Measurements from ENCODE around the gene CELA2A.
"Not testable (repeated sequence)": the region's sequence is repeated elsewhere in the genome, so short reads cannot be mapped to it uniquely, and the experiment has no call there.

CELA2A gene

DNA sequence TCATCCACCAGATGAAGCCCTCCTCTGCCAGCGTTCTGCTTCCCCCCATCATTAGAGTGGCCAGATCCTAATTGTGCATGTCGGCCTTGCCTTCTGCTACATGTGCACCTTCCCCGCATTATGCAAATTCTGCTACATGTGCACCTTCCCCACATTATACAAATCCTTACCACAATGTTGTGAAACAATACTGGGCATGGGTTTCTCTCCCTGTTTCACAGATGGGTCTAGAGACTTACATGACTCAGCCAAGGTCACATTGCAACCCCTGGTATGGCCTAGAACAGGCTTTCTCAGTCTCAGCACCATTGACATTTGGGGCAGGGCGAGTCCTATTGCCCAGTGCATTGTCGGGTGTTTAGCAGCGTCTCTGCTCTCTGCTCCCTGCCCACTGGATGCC is 1.0 kb upstream of the CELA2A start:
- no peak overlapping the region for H3K27ac ChIP-seq

DNA sequence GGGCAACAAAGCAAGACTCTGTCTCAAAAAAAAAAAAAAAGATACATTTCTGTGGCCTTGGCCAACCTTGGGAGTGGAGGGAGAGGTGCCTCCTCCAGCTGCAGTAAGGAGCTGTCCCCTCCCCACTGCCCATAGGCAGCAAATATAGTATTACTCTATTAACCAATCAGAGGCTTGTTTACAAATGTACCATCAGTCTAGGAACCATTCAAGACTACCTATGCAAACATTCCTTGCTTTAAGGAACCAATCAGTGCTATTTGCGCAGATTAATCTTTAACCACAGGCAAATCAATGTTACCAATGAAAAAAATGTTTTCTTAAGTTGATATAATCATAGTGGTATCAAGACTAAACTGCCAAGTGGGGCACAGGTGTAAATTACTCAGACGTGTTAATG is 1.1 kb downstream of the CELA2A start:
- no peak for TF ChIP-seq CTCF (conservative IDR thresholded peaks at IDR 0.05)
- no peak overlapping the region for H3K27ac ChIP-seq

More for the DNA sequence above, 1.0 kb upstream of the CELA2A start:
- TF ChIP-seq CTCF (conservative IDR thresholded peaks at IDR 0.05), result no peak

DNA sequence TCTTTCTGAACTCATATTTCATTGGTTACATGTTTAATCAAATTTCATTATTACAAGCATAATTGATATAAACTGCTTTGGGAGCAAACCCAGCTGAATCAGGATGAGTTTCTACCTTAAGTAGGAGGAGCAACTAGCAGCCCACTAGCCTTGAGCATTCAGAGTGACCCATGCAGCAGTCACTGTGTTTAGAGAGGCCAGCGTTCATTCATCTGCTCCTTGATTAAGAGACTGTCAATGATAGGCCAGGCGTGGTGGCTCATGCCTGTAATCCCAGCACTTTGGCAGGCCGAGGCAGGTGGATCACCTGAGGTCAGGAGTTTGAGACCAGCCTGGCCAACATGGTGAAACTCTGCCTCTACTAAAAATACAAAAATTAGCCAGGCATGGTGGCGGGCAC is 1.9 kb downstream of the CELA2A start:
- H3K27ac ChIP-seq, result not testable (repeated sequence)

- no peak for TF ChIP-seq CTCF (conservative IDR thresholded peaks at IDR 0.05)
- H3K27ac ChIP-seq, result no peak overlapping the region
These were observed 3.5 kb downstream of the CELA2A start for GRCh38 chr1:15459771-15460707.

DNA sequence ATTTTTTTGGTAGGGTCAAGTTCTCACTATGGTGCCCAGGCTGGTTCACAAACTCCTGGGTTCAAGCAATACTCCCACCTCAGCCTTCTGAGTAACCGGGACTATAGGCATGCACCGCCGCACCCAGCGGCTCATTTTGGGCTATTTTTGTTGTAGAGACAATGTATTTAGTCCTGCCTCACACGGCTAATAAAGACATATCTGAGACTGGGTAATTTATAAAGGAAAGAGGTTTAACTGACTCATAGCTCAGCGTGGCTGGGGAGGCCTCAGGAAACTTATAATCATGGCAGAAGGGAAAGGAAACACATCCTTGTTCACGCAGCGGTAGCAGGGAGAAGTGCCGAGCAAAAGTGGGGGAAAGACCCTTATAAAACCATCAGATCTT is 4.2 kb downstream of the CELA2A start:
- H3K27ac ChIP-seq, result no peak overlapping the region
- no peak for TF ChIP-seq CTCF (conservative IDR thresholded peaks at IDR 0.05)

GRCh38 chr1:15463064-15463800 is 6.7 kb downstream of the CELA2A start:
- H3K27ac ChIP-seq, result not testable (repeated sequence)

DNA sequence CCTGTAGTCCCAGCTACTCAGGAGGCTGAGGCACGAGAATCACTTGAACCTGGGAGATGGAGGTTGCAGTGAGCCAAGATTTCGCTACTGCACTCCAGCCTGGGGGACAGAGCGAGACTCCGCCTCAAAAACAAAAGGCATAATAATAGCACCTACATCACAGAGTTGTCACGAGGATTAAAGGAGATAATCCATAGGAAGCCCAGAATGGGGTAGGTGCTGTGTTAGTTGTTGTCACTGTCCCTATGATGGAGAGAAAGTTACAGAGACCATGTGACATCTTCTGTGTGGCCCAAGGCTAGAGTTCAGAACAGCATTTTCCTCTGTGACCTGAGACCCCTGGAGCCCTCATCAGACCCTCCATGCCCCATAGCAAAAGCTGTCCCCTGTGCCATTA is 7.4 kb downstream of the CELA2A start:
- not testable (repeated sequence) for H3K27ac ChIP-seq

DNA sequence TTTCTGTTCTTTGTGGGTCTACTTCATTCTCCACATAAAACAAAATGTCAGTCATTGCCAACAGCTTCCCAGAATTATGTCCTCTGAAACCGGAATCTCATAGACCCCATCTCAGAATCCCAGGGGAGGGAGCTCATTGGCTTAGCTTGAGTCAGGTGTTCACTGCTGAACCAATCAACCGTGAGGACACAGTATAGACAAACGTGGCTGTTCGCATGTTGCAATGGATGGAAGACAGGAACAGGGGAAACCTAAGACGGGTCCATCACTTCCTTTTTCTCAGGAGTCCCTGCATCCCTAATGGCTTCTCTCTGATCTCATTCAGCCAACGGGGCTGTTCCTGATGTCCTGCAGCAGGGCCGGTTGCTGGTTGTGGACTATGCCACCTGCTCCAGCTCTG is 9.1 kb downstream of the CELA2A start:
- H3K27ac ChIP-seq, result no peak overlapping the region
- no peak for TF ChIP-seq CTCF (conservative IDR thresholded peaks at IDR 0.05)

GRCh38 chr1:15466955-15467625 is 10.6 kb downstream of the CELA2A start:
- not testable (repeated sequence) for H3K27ac ChIP-seq

Data from VCaP (cell line).